ENCODE measurements around the gene SLC6A13.
"Not testable (repeated sequence)": the region's sequence is repeated elsewhere in the genome, so short reads cannot be mapped to it uniquely, and the experiment has no call there.

SLC6A13 gene

GRCh38 chr12:262817-263216, at the start of gene SLC6A13:
SLC6A13 (minus strand) TSS chr12:262836; CDS start chr12:260052, 2,784 bp downstream.
- DNase-seq = no peak

GRCh38 chr12:308511-308910, 45.9 kb upstream of the SLC6A13 start:
- DNase-seq = no peak

- no peak for DNase-seq
Observed at GRCh38 chr12:307406-307805, 44.8 kb upstream of the SLC6A13 start.

GRCh38 chr12:304805-305204, 42.2 kb upstream of the SLC6A13 start:
- no peak for DNase-seq

GRCh38 chr12:302766-303165, 40.1 kb upstream of the SLC6A13 start:
- DNase-seq = not testable (repeated sequence)

- DNase-seq = not testable (repeated sequence)
Observed at GRCh38 chr12:300166-300565, 37.5 kb upstream of the SLC6A13 start.

GRCh38 chr12:299511-299910, 36.9 kb upstream of the SLC6A13 start:
- DNase-seq = not testable (repeated sequence)

- not testable (repeated sequence) for DNase-seq
Observed at GRCh38 chr12:298059-298458, 35.4 kb upstream of the SLC6A13 start.

- DNase-seq = no peak
Observed at GRCh38 chr12:295132-295531, 32.5 kb upstream of the SLC6A13 start.

GRCh38 chr12:293199-293598, 30.6 kb upstream of the SLC6A13 start:
- no peak for DNase-seq

- no peak for DNase-seq
Observed at GRCh38 chr12:292186-292585, 29.6 kb upstream of the SLC6A13 start.

GRCh38 chr12:291153-291723, 28.6 kb upstream of the SLC6A13 start:
- DNase-seq = no peak

GRCh38 chr12:288687-289086, 26.1 kb upstream of the SLC6A13 start:
- DNase-seq = no peak

- DNase-seq = no peak
Observed at GRCh38 chr12:286531-287300, 24.1 kb upstream of the SLC6A13 start.

GRCh38 chr12:278046-278445, 15.4 kb upstream of the SLC6A13 start:
- DNase-seq = no peak

GRCh38 chr12:275812-276211, 13.2 kb upstream of the SLC6A13 start:
- no peak for DNase-seq

GRCh38 chr12:273382-273781, 10.7 kb upstream of the SLC6A13 start:
- DNase-seq = no peak

- no peak for DNase-seq
Observed at GRCh38 chr12:272942-273341, 10.3 kb upstream of the SLC6A13 start.

GRCh38 chr12:271161-271560, 8.5 kb upstream of the SLC6A13 start:
- DNase-seq = no peak

- DNase-seq = no peak
Observed at GRCh38 chr12:269191-269590, 6.6 kb upstream of the SLC6A13 start.

GRCh38 chr12:268483-268840, 5.8 kb upstream of the SLC6A13 start:
- DNase-seq = no peak

- no peak for DNase-seq
Observed at GRCh38 chr12:267581-268482, 5.2 kb upstream of the SLC6A13 start.

GRCh38 chr12:265096-265495, 2.5 kb upstream of the SLC6A13 start:
- no peak for DNase-seq

- no peak for DNase-seq
Observed at GRCh38 chr12:264269-264668, 1.6 kb upstream of the SLC6A13 start.

Data from DMS53 (cell line).